ENCODE results near the gene WBP2NL. TPM values are rescaled to one million over a fixed set of nuclear protein-coding genes. Genes with fewer than 3 reads are reported as not detected.

WBP2NL gene
- total RNA-seq, 1 donor from 2014 or later: 0.34 TPM

DNA sequence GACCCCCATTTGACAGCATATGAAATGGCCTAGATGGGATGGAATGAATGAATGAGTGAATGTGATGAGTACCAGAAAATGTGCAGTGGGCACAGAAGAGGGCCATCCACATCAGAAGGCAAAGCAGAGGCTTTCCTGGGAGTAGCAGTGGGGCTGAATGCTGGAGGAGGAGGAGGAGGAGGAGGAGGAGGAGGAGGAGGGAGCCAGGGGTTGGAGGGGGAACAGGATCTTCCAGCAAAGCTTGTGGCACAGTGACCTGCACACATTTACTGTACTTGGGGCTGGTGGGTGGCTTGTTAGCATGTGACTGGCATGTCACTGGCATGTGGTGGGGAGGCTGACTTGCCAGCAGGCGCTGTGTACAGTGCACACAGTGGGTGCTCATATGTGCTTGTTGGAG lies 19.9 kb upstream of the WBP2NL start:
- no peak for DNase-seq

DNA sequence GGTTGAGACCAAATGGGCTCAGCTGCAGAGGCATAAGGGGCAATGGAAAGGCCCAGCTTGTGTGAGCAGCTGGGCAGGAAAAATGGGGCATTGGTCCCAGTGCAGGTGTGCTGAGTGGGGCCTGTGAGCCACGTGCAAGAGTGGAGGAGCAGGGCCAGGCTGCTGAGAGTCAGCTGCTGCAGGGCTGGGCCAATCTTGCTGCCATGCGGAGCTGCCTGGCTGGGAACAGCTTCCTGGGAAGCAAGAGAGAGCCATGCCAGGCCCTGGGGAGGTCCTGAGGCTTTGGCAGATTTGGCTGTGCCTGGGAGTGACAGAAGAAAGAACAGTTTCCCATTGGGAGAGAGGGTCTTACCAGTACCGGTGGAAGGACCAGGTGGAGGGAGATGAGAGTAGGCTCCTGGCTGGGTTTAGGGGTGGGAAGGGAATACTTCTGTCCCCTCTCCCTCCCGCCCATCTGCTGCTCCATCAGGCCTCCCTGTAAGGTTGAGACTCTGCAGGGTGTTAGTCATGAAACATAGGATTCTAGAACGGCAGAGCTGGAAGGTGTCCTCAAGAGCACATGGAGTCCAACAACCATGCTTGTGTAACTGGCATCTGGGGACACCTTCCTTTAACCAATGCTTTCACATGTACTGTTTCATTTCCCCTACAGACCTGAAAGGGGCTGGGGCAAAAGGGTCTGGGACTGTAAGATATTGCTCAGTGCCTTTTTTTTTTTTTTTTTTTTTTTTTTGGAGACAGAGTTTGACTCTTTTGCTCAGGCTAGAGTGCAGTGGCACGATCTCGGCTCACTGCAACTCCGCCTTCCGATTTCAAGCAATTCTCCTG lies 19.0 kb upstream of the WBP2NL start:
- no peak for DNase-seq

DNA sequence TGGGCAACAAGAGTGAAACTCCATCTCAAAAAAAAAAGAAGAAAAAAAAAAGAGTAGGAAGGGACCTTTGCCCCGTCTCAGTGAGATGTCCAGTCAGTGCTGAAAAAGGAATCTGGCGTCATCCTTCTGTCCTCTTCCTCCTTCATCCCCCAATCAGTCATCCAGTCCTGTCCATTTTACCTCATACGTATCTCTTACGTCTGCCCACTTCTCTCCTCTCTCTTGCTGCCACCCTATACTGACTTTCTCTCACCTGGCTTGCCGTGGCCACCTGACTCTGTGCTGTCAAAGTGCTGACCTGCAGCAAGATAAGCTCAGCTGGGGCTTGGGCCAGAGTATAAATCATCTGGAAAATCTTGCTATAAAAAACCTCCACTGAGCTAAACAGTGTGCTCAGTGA lies 15.7 kb upstream of the WBP2NL start:
- DNase-seq: no peak

DNA sequence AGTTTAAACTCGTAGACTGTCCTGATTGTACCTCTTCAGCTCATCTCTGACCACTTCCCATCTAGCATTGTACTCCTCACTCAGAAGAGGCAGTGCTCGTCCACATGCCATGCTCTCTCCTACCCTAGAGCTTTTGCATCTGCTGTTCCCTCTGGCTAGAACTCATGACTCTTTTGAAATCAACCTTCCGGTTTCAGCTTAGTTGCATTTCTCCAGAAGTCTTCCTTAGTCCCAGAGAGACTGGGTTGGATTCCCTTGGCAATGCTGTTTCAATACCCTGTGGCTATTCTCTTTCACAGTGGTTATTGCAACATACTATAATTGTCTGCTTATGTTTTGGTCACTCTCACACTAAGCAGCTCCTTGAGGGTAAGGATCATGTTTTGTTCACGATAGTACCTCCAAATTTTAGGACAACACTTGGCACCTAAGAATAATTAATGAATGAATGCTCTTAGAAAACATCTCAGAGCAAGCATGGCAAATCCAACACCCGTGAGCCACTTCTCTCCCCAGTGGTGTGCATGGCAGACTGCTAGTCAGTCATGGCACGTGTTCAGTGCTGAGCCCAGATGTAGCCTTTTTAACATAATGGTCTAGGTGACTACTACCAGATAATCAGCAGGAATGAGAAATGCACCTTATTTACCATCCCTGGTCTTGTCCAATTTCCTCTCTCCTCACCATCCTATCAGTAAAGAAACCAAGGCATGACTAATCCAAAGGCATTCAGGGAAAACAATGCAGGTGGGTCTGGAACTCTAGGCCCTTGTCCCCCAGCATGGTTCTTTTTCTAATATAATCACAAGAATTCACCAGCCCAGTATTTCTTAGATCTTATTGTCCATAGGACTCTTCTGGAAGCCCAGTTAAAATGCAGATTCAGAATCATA lies 14.8 kb upstream of the WBP2NL start:
- DNase-seq: no peak

DNA sequence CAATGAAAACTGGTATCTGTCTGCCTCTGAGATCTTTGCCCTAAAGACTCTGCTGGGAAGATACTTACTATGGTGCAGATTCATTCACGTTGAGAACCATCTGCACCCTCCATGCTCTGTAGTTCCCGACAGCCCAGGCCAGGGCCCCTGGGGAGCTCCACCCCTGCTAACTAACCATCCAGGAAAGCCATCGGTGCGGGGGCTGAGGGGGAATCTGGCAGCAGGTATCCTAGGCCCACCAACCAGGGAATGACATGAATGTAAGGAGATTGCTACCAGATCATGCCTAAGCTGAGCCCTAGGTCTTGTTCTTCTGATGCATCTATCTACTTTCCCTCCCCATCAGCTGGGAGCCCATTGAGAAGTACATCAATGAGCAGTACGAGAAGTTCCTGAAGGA lies 11.3 kb upstream of the WBP2NL start:
- DNase-seq: no peak

DNA sequence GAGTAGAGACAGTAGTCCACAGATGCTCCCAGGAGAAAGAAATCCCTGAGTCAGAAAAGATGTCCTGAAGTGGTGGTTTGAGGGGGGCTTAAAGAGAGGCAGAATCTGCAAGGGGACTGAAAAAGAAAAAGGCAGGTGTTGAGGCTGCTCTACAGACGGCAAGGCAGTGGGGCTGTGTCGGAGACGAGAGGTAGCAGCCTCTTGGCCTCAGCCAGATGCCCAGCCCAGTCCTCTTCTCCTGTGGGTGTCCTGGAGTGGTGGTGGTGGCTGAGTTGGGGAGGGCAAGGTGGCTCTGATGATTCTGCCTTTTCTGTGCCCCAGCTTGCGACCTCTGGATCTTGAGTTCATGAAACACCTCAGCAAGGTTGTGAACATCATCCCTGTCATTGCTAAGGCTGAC lies 9.3 kb upstream of the WBP2NL start:
- no peak for DNase-seq

DNA sequence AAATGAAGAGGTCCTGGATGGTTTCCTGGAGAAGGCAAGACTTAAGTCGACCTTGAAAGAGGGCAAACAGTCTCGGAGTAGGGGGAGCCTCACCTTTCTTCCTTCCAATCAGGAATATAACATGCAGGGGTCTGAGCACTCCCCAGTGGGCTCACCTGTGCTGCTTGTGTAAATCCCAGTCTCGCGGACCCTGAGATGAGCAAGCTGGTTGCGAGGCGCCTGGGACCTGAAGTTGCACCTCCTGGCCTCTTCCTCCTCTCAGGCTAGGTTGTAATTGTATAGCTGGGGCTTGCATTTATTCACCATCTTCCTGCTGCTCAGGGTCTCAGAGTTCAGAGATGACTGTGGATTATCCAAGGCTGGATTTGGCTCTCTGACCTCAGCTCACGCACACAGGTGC lies 7.5 kb upstream of the WBP2NL start:
- DNase-seq: no peak

DNA sequence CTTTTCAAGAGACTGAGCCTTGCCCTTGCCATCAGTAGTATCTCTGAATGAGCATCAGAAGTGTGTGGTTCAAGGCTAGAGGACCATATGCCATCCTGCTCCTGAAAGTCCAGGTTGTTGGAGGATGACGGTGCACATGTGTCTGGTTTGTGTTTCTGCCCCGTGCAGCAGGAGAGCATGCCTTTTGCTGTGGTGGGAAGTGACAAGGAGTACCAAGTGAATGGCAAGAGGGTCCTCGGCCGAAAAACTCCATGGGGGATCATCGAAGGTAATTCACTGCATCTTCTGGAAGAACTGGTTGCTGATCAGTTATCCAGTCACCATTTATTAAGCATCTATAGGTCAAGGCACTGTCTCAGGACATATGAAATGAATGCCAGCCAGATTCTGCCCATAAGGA lies 6.1 kb upstream of the WBP2NL start:
- no peak for DNase-seq

DNA sequence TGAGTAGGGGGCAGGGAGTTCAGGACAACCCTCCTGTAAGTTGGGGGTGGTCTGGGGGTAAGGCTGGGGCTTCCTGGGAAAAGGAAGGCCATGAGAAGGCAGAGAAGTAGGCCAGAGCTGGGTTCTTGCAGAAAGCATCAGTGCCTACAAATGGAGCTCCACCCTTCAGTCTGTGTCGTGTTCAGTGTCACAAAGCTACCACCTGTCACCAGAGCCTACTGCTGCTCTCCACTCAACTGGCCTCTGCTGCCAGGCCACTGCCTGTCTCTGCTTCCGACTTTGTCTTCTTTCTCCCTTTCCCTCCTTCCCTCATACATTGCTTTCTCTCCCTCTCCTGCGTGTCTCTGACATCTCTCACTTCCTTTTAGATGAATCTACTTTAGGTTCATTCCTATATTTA lies 3.4 kb upstream of the WBP2NL start:
- no peak for DNase-seq

DNA sequence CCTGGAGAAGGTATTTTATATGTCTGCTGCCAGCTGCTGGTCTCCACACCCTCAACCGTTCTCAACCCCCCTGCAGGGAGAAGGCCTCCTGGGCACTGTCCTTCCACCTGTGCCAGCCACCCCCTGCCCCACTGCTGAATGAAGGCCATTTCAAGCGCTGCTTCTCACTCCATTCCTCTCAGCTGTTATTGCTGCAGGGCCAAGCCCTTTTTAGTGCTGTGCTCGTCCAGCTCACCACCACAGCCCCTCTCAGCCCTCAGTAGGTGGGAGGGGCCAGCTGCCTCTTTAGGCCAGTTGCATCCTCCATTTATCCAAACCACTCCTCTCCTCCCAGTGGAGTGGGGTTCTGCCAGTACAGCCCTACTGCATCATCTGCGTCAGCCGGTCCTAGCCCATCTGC lies 1.8 kb upstream of the WBP2NL start:
- no peak for DNase-seq

DNA sequence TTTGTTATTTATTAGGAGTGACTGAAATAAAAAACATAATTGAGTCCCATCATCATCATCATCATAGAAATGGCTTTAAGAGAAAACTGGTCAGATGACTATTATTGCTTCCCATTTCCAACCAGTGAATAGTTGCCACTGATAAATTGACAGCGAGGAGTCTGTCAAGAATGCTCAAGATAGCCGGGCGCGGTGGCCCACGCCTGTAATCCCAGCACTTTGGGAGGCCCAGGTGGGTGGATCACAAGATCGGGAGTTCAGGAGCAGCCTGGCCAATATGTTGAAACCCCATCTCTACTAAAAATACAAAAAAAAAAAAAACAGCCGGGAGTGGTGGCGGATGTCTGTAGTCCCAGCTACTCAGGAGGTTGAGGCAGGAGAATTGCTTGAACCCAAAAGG lies 1.9 kb downstream of the WBP2NL start:
- DNase-seq: no peak

DNA sequence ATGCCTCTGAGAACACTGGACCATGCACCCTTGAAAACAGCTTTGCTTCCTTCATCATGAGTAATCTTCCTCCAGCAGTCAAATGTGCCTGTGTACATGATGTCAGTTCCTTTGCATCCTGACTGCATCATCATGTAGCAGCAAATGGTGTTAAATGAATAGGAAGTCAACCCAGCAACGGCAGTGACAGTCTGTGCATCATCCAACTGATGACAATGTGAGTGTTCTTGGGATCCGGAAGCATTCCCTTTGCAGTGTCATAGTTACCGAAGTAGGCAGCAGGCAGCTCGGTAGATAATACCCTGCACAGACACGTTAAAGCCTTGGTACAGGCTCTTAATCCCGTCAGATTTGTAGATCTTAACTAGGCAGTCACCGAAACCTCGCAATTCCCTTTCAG lies 2.5 kb downstream of the WBP2NL start:
- peak; percentile 62 for DNase-seq

DNA sequence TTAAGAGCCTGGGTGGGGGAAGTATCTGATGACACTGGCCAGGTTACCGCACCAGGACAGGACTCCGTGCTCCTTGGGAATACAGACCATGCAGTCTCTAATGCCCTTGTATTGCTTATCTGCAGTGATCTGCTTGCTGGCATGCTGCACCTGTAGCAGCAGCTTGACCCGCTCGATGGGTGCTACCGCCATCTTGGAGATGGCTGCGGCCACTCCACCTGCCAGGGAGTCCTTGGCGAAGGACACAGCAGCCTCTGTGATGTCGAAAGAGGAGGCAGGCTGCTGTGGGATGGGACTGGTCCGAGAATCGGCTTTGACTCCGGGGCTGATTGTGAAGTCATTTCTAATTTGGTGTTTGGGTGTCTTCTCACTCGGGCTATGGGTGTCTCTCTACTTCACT lies 3.1 kb downstream of the WBP2NL start:
- DNase-seq: no peak

DNA sequence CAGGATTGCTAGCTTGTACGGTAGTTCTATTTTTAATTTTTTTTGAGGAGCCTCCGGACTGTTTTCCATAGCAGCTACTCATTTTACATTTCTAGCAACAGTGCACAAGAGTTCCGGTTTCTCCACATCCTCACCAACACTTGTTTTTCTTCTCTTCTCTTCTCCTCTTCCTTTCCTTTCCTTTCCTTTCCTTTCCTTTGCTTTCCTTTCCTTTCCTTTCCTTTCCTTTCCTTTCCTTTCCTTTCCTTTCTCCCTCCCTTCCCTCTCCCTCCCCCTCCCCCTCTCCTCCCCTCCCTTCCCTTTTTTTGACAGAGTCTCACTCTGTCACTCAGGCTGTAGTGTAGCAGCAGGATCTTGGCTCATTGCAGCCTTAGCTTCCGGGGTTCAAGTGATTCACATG lies 9.3 kb downstream of the WBP2NL start:
- DNase-seq: no peak

DNA sequence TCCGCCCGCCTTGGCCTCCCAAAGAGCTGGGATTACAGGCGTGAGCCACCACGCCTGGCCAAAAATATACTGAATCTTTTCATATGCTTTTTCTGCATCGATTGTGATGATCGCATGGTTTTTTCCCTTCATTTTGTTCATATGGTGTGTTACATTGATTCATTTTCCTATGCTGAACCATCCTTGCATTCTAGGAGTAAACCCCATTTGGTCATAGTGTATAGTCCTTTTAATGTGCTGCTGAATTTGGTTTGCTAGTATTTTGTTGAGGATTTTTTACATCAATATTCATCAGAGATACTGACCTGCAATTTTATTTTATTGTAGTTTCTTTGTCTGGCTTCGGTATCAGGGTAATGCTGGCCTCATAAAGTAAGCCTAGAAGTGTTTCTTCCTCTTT lies 12.2 kb downstream of the WBP2NL start:
- no peak for DNase-seq

DNA sequence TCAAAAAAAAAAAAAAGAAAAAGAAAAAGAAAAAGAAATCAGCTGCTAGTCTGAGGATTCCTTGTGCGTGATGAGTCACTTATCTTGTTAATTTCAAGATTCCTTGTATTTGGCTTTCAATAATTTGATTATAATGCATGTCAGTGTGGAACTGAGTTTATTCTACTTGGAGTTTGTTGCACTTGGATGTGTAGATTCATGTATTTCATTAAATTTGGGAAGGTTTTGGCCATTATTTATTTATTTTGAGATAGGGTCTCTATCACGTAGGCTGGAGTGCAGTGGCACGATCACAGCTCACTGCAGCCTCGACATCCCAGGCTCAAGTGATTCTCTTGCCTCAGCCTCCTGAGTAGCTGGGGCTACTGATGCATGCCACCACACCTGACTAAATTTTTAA lies 14.8 kb downstream of the WBP2NL start:
- no peak for DNase-seq

DNA sequence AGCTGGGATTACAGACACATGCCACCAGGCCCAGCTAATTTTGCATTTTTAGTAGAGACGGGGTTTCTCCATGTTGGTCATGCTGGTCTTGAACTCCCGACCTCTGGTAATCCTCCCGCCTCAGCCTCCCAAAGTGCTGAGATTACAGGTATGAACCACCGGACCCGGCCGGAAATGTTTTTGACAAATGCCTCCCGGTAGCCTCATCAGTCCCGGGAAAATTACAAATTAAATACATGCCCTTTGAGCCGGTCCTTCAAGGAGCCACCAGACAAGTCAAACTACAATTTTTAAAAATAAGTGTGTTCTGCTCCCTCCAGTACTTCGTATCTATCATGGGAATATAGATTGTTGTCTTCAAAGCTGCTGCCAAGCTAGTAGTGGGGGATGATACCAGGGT lies 17.5 kb downstream of the WBP2NL start:
- DNase-seq: no peak

DNA sequence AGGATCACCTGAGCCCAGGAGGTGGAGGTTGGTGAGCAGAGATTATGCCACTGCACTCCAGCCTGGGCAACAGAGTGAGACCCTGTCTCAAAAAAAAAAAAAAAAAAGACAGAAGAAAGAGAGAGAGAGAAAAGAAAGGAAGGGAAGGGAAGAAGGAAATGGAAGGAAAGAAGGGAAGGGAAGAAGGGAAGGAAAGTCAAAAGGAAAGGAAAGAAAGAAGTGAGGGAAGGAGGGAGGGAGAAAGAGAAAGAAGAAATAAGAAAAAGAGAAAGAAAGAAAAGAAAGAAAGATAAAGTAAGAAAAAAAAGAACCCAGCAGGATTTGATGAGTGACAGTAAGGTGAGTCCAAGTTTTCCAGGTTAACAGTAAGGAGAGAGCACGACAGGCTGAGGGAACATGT lies 19.6 kb downstream of the WBP2NL start:
- no peak for DNase-seq

DNA sequence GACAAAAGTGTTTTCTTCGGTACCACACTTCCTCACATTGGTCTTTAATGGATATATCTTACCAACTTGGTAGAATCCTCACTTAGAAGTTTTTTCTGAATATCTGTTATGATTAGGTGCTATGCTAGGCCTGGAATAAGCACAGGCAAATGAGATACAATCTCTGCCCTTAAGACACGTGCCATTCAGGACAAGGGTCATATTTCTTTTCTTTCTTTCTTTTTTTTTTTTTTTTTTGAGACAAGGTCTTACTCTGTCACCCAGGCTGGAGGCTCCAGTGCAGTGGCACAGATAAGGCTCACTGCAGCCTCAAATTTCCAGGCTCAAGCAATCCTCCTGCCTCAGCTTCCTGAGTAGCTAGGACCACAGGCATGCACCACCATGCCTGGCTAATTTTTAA lies 23.0 kb downstream of the WBP2NL start:
- no peak for DNase-seq

DNA sequence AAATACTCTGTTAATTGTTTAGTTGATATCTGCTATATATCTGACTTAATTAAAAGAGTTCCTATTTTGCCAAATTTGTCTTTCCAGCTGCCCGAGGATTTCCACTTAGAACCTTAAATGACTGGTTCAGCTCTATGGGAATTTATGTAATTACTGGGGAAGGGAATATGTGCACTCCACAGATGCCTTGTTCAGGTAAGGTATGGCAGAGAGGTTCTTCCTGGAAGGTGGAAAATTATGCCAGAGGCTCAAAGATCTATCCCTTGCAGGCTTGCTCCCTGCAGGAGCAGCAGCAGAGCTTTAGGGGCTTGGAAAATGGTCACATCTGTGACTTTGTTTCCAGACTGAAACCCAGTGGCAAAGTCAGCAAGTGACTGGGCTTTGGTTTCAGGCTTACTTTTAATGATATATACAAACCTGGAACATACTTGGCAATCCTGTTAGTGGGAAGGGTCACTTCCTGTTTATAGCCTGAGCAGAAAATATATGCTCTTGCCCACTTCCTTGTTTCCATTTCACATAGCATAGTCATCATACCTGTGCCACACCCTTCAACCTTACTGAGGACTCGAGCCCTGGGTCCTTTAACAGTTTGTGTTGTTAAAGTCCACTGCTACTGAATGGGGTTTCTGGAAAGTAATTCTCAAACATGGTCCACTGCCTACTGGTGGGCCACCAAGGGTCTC lies 23.7 kb downstream of the WBP2NL start:
- DNase-seq: no peak

DNA sequence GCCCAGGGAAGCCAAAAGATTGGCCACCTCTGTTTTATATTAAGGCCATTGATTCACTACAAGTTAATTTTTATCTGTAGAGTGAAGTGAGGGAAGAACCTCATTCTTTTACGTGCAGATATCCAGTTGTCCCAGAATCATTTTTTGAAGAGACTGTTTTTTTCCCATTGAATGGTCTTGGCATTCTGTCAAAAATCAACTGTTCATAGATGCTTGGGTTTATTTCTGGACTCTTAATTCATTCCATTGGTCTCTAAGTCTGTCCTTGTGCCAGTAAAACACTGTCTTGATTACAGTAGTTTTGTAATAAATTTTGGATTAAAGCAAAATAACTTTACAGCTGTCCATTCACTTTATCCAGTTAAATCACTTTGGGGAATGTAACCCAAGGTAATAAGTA lies 26.8 kb downstream of the WBP2NL start:
- no peak for DNase-seq

DNA sequence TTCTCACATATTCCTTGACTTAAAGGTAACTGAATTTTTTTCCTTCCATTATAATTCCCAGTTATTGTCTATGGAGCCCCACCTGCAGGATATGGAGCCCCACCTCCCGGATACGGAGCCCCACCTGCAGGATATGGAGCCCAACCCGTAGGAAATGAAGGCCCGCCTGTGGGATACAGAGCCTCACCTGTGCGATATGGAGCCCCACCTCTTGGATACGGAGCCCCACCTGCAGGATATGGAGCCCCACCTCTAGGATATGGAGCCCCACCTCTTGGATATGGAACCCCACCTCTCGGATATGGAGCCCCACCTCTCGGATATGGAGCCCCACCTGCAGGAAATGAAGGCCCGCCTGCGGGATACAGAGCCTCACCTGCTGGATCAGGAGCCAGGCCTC lies 28.1 kb downstream of the WBP2NL start:
- no peak for DNase-seq

All from dermis blood vessel endothelial cell (primary cell).